Ureter (tissue), 1 donor: ENCODE results near the gene KCTD21. TPM values are rescaled to one million over a fixed set of nuclear protein-coding genes. Genes with fewer than 3 reads are reported as not detected.

ENCODE experiments used
- DNase-seq: peaks from one replicate; pipeline ENCODE4 v3.0.0-alpha.2; 2020; ENCODE audit warnings: low spot score
- total RNA-seq: library from RNA; stranded (reverse); gene quantifications from one replicate; pipeline ENCODE4 v1.2.4, GENCODE V29; 2023
- donor health status: DM: yes; HTN: yes; CAD: no.

KCTD21 gene
- total RNA-seq, 1 donor from 2014 or later: 6.7 TPM

- no peak for DNase-seq
Measured at GRCh38 chr11:78201096-78201818, 12.8 kb upstream of the KCTD21 start.

- no peak for DNase-seq
Measured at GRCh38 chr11:78200553-78200952, 12.1 kb upstream of the KCTD21 start.

GRCh38 chr11:78200061-78200460 is 11.6 kb upstream of the KCTD21 start:
- DNase-seq: no peak

- DNase-seq: no peak
Measured at GRCh38 chr11:78199653-78200015, 11.2 kb upstream of the KCTD21 start.

- DNase-seq: no peak
Measured at GRCh38 chr11:78199015-78199652, 10.7 kb upstream of the KCTD21 start.

- DNase-seq: no peak
Measured at GRCh38 chr11:78197816-78198215, 9.4 kb upstream of the KCTD21 start.

- DNase-seq: no peak
Measured at GRCh38 chr11:78196661-78197091, 8.2 kb upstream of the KCTD21 start.

GRCh38 chr11:78195917-78196560 is 7.6 kb upstream of the KCTD21 start:
- no peak for DNase-seq

- no peak for DNase-seq
Measured at GRCh38 chr11:78194490-78194889, 6.1 kb upstream of the KCTD21 start.

- no peak for DNase-seq
Measured at GRCh38 chr11:78193806-78194205, 5.4 kb upstream of the KCTD21 start.

- DNase-seq: no peak
Measured at GRCh38 chr11:78192911-78193351, 4.5 kb upstream of the KCTD21 start.

- no peak for DNase-seq
Measured at GRCh38 chr11:78192223-78192719, 3.8 kb upstream of the KCTD21 start.

GRCh38 chr11:78190871-78191538 is 2.6 kb upstream of the KCTD21 start:
- DNase-seq: no peak

GRCh38 chr11:78190374-78190773 is 1.9 kb upstream of the KCTD21 start:
- no peak for DNase-seq

GRCh38 chr11:78189851-78190250 is 1.4 kb upstream of the KCTD21 start:
- no peak for DNase-seq

GRCh38 chr11:78189174-78189724 is 823 bp upstream of the KCTD21 start:
- DNase-seq: no peak

- DNase-seq: no peak
Measured at GRCh38 chr11:78187366-78188285, 800 bp downstream of the KCTD21 start.

- DNase-seq: no peak
Measured at GRCh38 chr11:78181185-78181584, 7.2 kb downstream of the KCTD21 start.

- no peak for DNase-seq
Measured at GRCh38 chr11:78180751-78181150, 7.7 kb downstream of the KCTD21 start.

GRCh38 chr11:78179459-78180071 is 8.9 kb downstream of the KCTD21 start:
- DNase-seq: no peak
